HS-27A (cell line): ENCODE measurements around the gene ATP8B2.

Experiments
- DNase-seq: peaks from one replicate; pipeline ENCODE4 v3.0.0-alpha.2; 2012; ENCODE audit warnings: low read depth, missing footprints

The ATP8B2 gene

GRCh38 chr1:154398678-154399077 lies 73.4 kb downstream of the ATP8B2 start:
- DNase-seq, result no peak

- no peak for DNase-seq
Measured at GRCh38 chr1:154400381-154400801, 75.1 kb downstream of the ATP8B2 start.
